GM23338 (cell line): Measurements from ENCODE around the gene FAM200C. TPM values are rescaled to one million over a fixed set of nuclear protein-coding genes. Genes with fewer than 3 reads are reported as not detected.

Source experiments
- ATAC-seq: fragments of 200-7000 bp; cut with Tn5 transposase; 3 replicates; pipeline ENCODE4 v1.9.1; 2020
- DNase-seq: peaks from one replicate; pipeline ENCODE4 v3.0.0-alpha.2; 2015; ENCODE audit warnings: low spot score
- H2AFZ ChIP-seq: fragments of 200-600 bp; sonication (generic); 2 replicates; pipeline ENCODE4 v1.8.0; 2016; ENCODE audit warnings: antibody characterized with exemption, mild to moderate bottlenecking, moderate library complexity
- H3F3A ChIP-seq: fragments of 200-600 bp; sonication (generic); replicated peaks from 2 replicates; pipeline ENCODE4 v1.8.0; 2017; ENCODE audit warnings: antibody characterized with exemption, mixed run types, low read depth
- H3K27ac ChIP-seq: fragments of 200-600 bp; sonication (generic); 2 replicates; pipeline ENCODE4 v1.6.1; 2016; ENCODE audit warnings: low read depth
- H3K27me3 ChIP-seq: fragments of 200-600 bp; sonication (generic); 2 replicates; pipeline ENCODE4 v1.8.0; 2016; ENCODE audit warnings: mild to moderate bottlenecking, mixed run types, moderate library complexity; ENCODE audit not compliant: insufficient read depth
- H3K36me3 ChIP-seq: fragments of 200-600 bp; sonication (generic); 2 replicates; pipeline ENCODE4 v1.8.0; 2016; ENCODE audit warnings: mild to moderate bottlenecking; ENCODE audit not compliant: insufficient read depth
- H3K4me1 ChIP-seq: fragments of 200-600 bp; sonication (generic); 2 replicates; pipeline ENCODE4 v1.8.0; 2016; ENCODE audit warnings: mild to moderate bottlenecking, moderate library complexity; ENCODE audit not compliant: insufficient read depth
- H3K4me2 ChIP-seq: fragments of 200-600 bp; sonication (generic); 2 replicates; pipeline ENCODE4 v1.7.1; 2017; ENCODE audit warnings: mixed run types
- H3K4me3 ChIP-seq: fragments of 200-600 bp; sonication (generic); 2 replicates; pipeline ENCODE4 v1.6.1; 2016; ENCODE audit warnings: mixed run types
- H3K79me2 ChIP-seq: fragments of 200-600 bp; sonication (generic); replicated peaks from 2 replicates; pipeline ENCODE4 v1.8.0; 2017; ENCODE audit warnings: mild to moderate bottlenecking; ENCODE audit not compliant: insufficient read depth
- H3K9me2 ChIP-seq: fragments of 200-600 bp; sonication (generic); 2 replicates; pipeline ENCODE4 v1.8.0; 2017; ENCODE audit not compliant: insufficient read depth
- H4K20me1 ChIP-seq: fragments of 200-600 bp; sonication (generic); replicated peaks from 2 replicates; pipeline ENCODE4 v1.8.0; 2017; ENCODE audit warnings: mild to moderate bottlenecking; ENCODE audit not compliant: insufficient read depth
- H3K27ac Mint-ChIP-seq: 2 replicates; pipeline ENCODE4 v1.8.0; 2020; ENCODE audit warnings: inconsistent platforms, mild to moderate bottlenecking, moderate library complexity, mixed read lengths
- H3K27me3 Mint-ChIP-seq: 3 replicates; pipeline ENCODE4 v1.8.0; 2022; ENCODE audit warnings: low read depth, mild to moderate bottlenecking, moderate library complexity, mixed read lengths, inconsistent platforms; ENCODE audit not compliant: insufficient read depth, poor library complexity
- H3K36me3 Mint-ChIP-seq: 3 replicates; pipeline ENCODE4 v1.8.0; 2021; ENCODE audit warnings: low read depth, mild to moderate bottlenecking, inconsistent platforms, moderate library complexity, mixed read lengths
- H3K4me1 Mint-ChIP-seq: 3 replicates; pipeline ENCODE4 v1.8.0; 2020; ENCODE audit warnings: mild to moderate bottlenecking, inconsistent platforms, mixed read lengths
- H3K4me3 Mint-ChIP-seq: 3 replicates; pipeline ENCODE4 v1.8.0; 2021; ENCODE audit warnings: moderate library complexity, mild to moderate bottlenecking, inconsistent platforms, mixed read lengths
- H3K9me3 Mint-ChIP-seq: 3 replicates; pipeline ENCODE4 v1.8.0; 2020; ENCODE audit warnings: moderate library complexity, mild to moderate bottlenecking, inconsistent platforms, mixed read lengths
- CREB1 ChIP-seq: fragments of 250-450 bp; sonication (Bioruptor Pico); IDR thresholded peaks from 2 replicates; pipeline ENCODE4 v1.5.0; 2020; ENCODE audit warnings: low read depth, mild to moderate bottlenecking, moderate library complexity
- EZH2 ChIP-seq: fragments of 200-600 bp; sonication (generic); IDR thresholded peaks from one replicate; pipeline ENCODE4 v1.8.0; 2017; ENCODE audit warnings: antibody characterized with exemption, mild to moderate bottlenecking, low read depth; ENCODE audit not compliant: unreplicated experiment
- EZH2phosphoT487 ChIP-seq: fragments of 200-600 bp; sonication (generic); IDR thresholded peaks from one replicate; pipeline ENCODE4 v1.8.1; 2018; ENCODE audit warnings: antibody characterized with exemption; ENCODE audit not compliant: unreplicated experiment
- JUNB ChIP-seq: IDR thresholded peaks from one replicate; pipeline ENCODE4 v1.6.1; 2016; ENCODE audit warnings: antibody characterized with exemption; ENCODE audit not compliant: unreplicated experiment
- NANOG ChIP-seq: IDR thresholded peaks from 2 replicates; pipeline ENCODE4 v1.6.1; 2016; ENCODE audit warnings: antibody characterized with exemption, borderline replicate concordance
- POLR2AphosphoS5 ChIP-seq: IDR thresholded peaks from 2 replicates; pipeline ENCODE4 v1.6.1; 2016; ENCODE audit warnings: antibody characterized with exemption, low read depth
- STAT1 ChIP-seq: IDR thresholded peaks from one replicate; pipeline ENCODE4 v1.6.1; 2016; ENCODE audit warnings: antibody characterized with exemption; ENCODE audit not compliant: unreplicated experiment
- polyA plus RNA-seq: library from polyadenylated mRNA; unstranded; fragments of >200 nt; fragmentation: Nextera tagmentation; extraction: Ambion mirVana; gene quantifications from 2 replicates; pipeline ENCODE4 v1.2.1, GENCODE V29; 2016
- total RNA-seq: library from RNA; depleted of rRNA; stranded (reverse); fragments of >200 nt; shearing (Covaris generic); gene quantifications from 2 replicates; pipeline ENCODE4 v1.2.3, GENCODE V29; 2014
- TF ChIP-seq, protein P1 (sequence below), 2 experiments: fragments of 200-600 bp in 1 of 2; sonication (generic) in 1 of 2; conservative IDR thresholded peaks; 2 replicates each; pipeline versions ENCODE4 v1.5.1 to v1.6.1; 2016 to 2017; ENCODE audit warnings: antibody characterized with exemption in 2 of 2, low read depth in 2 of 2, mild to moderate bottlenecking in 2 of 2, moderate library complexity in 1 of 2
- TF ChIP-seq, protein P2 (sequence below): IDR thresholded peaks from one replicate; pipeline ENCODE4 v1.6.1; 2018; ENCODE audit warnings: antibody characterized with exemption; ENCODE audit not compliant: unreplicated experiment
- TF ChIP-seq, protein P3 (sequence below): fragments of 250-450 bp; sonication (Bioruptor Pico); IDR thresholded peaks from 2 replicates; pipeline ENCODE4 v1.5.0; 2020; ENCODE audit warnings: mild to moderate bottlenecking, moderate library complexity

Gene FAM200C
- total and polyA plus RNA-seq, 2 experiments from 2014 or later: 4.6 to 6.9 TPM

DNA sequence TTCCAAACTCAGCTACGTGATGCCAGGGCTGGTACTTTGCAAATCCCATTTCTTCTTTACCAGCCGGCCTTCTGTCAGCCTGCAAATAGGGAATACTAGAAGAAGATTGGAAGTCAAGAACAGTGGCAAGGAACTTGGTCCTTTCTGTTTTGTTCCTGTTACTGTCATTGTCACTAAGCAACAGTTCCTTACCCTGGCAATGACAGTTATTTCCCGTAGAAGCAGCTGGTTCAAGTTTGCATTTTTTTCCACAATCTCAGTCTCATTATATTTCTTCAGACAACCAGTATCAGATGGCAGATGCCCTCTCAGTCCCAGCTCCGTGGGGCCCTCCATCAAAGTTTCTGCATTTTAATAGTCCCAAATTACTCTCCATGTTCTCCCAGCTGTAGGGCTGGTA lies 20.3 kb downstream of the FAM200C start:
- H3K36me3 Mint-ChIP-seq: no peaks in the 10 kb centered on the region
- TF ChIP-seq EZH2: no peak
- no peak for TF ChIP-seq POLR2AphosphoS5
- TF ChIP-seq, protein P1, sequence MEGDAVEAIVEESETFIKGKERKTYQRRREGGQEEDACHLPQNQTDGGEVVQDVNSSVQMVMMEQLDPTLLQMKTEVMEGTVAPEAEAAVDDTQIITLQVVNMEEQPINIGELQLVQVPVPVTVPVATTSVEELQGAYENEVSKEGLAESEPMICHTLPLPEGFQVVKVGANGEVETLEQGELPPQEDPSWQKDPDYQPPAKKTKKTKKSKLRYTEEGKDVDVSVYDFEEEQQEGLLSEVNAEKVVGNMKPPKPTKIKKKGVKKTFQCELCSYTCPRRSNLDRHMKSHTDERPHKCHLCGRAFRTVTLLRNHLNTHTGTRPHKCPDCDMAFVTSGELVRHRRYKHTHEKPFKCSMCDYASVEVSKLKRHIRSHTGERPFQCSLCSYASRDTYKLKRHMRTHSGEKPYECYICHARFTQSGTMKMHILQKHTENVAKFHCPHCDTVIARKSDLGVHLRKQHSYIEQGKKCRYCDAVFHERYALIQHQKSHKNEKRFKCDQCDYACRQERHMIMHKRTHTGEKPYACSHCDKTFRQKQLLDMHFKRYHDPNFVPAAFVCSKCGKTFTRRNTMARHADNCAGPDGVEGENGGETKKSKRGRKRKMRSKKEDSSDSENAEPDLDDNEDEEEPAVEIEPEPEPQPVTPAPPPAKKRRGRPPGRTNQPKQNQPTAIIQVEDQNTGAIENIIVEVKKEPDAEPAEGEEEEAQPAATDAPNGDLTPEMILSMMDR (conservative IDR thresholded peaks at IDR 0.05; ENCODE audit: low read depth in 2 of 2): no peak
- no peak for TF ChIP-seq CREB1
- TF ChIP-seq JUNB: no peak
- no peak for TF ChIP-seq EZH2phosphoT487
- TF ChIP-seq, protein P2, sequence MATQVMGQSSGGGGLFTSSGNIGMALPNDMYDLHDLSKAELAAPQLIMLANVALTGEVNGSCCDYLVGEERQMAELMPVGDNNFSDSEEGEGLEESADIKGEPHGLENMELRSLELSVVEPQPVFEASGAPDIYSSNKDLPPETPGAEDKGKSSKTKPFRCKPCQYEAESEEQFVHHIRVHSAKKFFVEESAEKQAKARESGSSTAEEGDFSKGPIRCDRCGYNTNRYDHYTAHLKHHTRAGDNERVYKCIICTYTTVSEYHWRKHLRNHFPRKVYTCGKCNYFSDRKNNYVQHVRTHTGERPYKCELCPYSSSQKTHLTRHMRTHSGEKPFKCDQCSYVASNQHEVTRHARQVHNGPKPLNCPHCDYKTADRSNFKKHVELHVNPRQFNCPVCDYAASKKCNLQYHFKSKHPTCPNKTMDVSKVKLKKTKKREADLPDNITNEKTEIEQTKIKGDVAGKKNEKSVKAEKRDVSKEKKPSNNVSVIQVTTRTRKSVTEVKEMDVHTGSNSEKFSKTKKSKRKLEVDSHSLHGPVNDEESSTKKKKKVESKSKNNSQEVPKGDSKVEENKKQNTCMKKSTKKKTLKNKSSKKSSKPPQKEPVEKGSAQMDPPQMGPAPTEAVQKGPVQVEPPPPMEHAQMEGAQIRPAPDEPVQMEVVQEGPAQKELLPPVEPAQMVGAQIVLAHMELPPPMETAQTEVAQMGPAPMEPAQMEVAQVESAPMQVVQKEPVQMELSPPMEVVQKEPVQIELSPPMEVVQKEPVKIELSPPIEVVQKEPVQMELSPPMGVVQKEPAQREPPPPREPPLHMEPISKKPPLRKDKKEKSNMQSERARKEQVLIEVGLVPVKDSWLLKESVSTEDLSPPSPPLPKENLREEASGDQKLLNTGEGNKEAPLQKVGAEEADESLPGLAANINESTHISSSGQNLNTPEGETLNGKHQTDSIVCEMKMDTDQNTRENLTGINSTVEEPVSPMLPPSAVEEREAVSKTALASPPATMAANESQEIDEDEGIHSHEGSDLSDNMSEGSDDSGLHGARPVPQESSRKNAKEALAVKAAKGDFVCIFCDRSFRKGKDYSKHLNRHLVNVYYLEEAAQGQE: no peak
- no peak for TF ChIP-seq NANOG
- TF ChIP-seq STAT1: no peak
- no peaks in the 10 kb centered on the region for H3K27me3 ChIP-seq
- H3K27me3 Mint-ChIP-seq: no peaks in the 10 kb centered on the region
- peaks cover 3% of the 10 kb centered on the region; the same call in 1 of the 2 replicates for H3K4me1 ChIP-seq
- H4K20me1 ChIP-seq: no peaks in the 10 kb centered on the region
- H3K27ac ChIP-seq: no peak overlapping the region
- H3F3A ChIP-seq: no peaks in the 10 kb centered on the region
- no peak for DNase-seq
- H2AFZ ChIP-seq: no peak overlapping the region
- no peaks in the 10 kb centered on the region for H3K9me2 ChIP-seq
- no peaks in the 10 kb centered on the region for H3K79me2 ChIP-seq
- ATAC-seq: no peak
- no peak overlapping the region for H3K27ac Mint-ChIP-seq
- H3K9me3 Mint-ChIP-seq: no peaks in the 10 kb centered on the region
- H3K4me3 ChIP-seq: no peak overlapping the region
- no peaks in the 10 kb centered on the region for H3K36me3 ChIP-seq
- no peak overlapping the region for H3K4me3 Mint-ChIP-seq
- 0 out of 2 replicates have a peak overlapping the region, but pooled peaks have one; percentile 15 for H3K4me2 ChIP-seq
- peaks cover 11% of the 10 kb centered on the region; the same call in 2 of the 3 replicates for H3K4me1 Mint-ChIP-seq

DNA sequence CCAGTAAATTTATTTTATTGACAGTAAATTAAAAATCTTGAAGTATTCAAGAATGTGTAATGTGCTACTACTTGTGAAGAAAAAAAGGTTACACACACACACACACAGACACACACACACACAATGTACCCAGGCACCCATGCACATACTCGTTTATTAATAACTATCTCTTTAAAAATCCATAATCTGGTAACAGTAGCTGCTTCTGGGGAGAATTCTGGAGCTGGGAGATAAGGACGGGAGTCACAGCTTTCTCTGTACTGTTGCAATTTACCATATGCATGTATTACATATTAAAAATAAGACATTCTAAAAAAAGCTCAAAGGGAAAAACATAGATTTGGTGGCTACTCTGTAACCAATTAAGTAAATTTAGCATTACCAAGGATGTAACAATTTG lies 21.5 kb downstream of the FAM200C start:
- Mint-ChIP-seq H3K4me3 (no peak overlapping the region), H3K36me3 (no peaks in the 10 kb centered on the region), H3K27me3 (no peaks in the 10 kb centered on the region), H3K4me1 (peaks cover 11% of the 10 kb centered on the region; the same call in 2 of the 3 replicates), H3K27ac (no peak overlapping the region), H3K9me3 (no peaks in the 10 kb centered on the region)
- Histone ChIP-seq H3K9me2 (no peaks in the 10 kb centered on the region), H3K36me3 (no peaks in the 10 kb centered on the region), H3K27ac (no peak overlapping the region), H3K4me2 (no peak overlapping the region), H2AFZ (no peak overlapping the region), H3K4me1 (peaks cover 3% of the 10 kb centered on the region; the same call in 1 of the 2 replicates), H3F3A (no peaks in the 10 kb centered on the region), H3K27me3 (no peaks in the 10 kb centered on the region), H3K79me2 (no peaks in the 10 kb centered on the region), H4K20me1 (no peaks in the 10 kb centered on the region), H3K4me3 (no peak overlapping the region)
- DNase-seq: no peak
- no peak for ATAC-seq
- TF ChIP-seq CREB1 (no peak), EZH2 (no peak), POLR2AphosphoS5 (no peak)
- TF ChIP-seq, protein P3, sequence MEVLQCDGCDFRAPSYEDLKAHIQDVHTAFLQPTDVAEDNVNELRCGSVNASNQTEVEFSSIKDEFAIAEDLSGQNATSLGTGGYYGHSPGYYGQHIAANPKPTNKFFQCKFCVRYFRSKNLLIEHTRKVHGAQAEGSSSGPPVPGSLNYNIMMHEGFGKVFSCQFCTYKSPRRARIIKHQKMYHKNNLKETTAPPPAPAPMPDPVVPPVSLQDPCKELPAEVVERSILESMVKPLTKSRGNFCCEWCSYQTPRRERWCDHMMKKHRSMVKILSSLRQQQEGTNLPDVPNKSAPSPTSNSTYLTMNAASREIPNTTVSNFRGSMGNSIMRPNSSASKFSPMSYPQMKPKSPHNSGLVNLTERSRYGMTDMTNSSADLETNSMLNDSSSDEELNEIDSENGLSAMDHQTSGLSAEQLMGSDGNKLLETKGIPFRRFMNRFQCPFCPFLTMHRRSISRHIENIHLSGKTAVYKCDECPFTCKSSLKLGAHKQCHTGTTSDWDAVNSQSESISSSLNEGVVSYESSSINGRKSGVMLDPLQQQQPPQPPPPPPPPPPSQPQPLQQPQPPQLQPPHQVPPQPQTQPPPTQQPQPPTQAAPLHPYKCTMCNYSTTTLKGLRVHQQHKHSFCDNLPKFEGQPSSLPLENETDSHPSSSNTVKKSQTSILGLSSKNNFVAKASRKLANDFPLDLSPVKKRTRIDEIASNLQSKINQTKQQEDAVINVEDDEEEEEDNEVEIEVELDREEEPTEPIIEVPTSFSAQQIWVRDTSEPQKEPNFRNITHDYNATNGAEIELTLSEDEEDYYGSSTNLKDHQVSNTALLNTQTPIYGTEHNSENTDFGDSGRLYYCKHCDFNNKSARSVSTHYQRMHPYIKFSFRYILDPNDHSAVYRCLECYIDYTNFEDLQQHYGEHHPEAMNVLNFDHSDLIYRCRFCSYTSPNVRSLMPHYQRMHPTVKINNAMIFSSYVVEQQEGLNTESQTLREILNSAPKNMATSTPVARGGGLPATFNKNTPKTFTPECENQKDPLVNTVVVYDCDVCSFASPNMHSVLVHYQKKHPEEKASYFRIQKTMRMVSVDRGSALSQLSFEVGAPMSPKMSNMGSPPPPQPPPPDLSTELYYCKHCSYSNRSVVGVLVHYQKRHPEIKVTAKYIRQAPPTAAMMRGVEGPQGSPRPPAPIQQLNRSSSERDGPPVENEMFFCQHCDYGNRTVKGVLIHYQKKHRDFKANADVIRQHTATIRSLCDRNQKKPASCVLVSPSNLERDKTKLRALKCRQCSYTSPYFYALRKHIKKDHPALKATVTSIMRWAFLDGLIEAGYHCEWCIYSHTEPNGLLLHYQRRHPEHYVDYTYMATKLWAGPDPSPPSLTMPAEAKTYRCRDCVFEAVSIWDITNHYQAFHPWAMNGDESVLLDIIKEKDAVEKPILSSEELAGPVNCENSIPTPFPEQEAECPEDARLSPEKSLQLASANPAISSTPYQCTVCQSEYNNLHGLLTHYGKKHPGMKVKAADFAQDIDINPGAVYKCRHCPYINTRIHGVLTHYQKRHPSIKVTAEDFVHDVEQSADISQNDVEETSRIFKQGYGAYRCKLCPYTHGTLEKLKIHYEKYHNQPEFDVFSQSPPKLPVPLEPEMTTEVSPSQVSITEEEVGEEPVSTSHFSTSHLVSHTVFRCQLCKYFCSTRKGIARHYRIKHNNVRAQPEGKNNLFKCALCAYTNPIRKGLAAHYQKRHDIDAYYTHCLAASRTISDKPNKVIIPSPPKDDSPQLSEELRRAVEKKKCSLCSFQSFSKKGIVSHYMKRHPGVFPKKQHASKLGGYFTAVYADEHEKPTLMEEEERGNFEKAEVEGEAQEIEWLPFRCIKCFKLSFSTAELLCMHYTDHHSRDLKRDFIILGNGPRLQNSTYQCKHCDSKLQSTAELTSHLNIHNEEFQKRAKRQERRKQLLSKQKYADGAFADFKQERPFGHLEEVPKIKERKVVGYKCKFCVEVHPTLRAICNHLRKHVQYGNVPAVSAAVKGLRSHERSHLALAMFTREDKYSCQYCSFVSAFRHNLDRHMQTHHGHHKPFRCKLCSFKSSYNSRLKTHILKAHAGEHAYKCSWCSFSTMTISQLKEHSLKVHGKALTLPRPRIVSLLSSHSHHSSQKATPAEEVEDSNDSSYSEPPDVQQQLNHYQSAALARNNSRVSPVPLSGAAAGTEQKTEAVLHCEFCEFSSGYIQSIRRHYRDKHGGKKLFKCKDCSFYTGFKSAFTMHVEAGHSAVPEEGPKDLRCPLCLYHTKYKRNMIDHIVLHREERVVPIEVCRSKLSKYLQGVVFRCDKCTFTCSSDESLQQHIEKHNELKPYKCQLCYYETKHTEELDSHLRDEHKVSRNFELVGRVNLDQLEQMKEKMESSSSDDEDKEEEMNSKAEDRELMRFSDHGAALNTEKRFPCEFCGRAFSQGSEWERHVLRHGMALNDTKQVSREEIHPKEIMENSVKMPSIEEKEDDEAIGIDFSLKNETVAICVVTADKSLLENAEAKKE (CRISPR knock-in tag): no peak
